HepG2 (cell line): ENCODE measurements around the gene MDM4. TPM values are rescaled to one million over a fixed set of nuclear protein-coding genes. Genes with fewer than 3 reads are reported as not detected.

ENCODE experiments used
- BRCA1 ChIP-seq: sonication (generic); formaldehyde crosslinking; IDR thresholded peaks from 2 replicates; pipeline ENCODE4 v1.4.0; 2020; ENCODE audit warnings: missing genetic modification reagents
- EED ChIP-seq: sonication (generic); formaldehyde crosslinking; IDR thresholded peaks from 2 replicates; pipeline ENCODE4 v1.5.0; 2020; ENCODE audit warnings: mild to moderate bottlenecking, missing genetic modification reagents
- ETV6 ChIP-seq: sonication (generic); formaldehyde crosslinking; conservative IDR thresholded peaks from 2 replicates; pipeline ENCODE4 v1.4.0; 2020; ENCODE audit warnings: missing genetic modification reagents
- FOXP1 ChIP-seq, 2 experiments: fragments of 450-650 bp in 1 of 2; IDR thresholded peaks; 2 replicates each; pipeline ENCODE4 v1.6.1; 2017 to 2018; ENCODE audit warnings: antibody characterized with exemption in 1 of 2
- HCFC1 ChIP-seq: fragments of 150-350 bp; IDR thresholded peaks from 2 replicates; pipeline ENCODE4 v1.6.1; 2014; ENCODE audit warnings: low read depth, low read length
- HMGXB4 ChIP-seq, 2 experiments: sonication (generic) in 1 of 2; formaldehyde crosslinking in 1 of 2; IDR thresholded peaks; 2 replicates each; pipeline versions ENCODE4 v1.4.0 to v1.6.1; 2018 to 2020; ENCODE audit warnings: missing genetic modification reagents in 2 of 2, borderline replicate concordance in 1 of 2, low read depth in 1 of 2, mild to moderate bottlenecking in 1 of 2, missing biosample characterization in 1 of 2
- HNRNPUL1 ChIP-seq: fragments of 200-400 bp; formaldehyde crosslinking; IDR thresholded peaks from 2 replicates; pipeline ENCODE4 v1.6.1; 2017; ENCODE audit warnings: low read depth, mild to moderate bottlenecking, low read length, moderate library complexity
- ISL2 ChIP-seq: sonication (generic); formaldehyde crosslinking; IDR thresholded peaks from 2 replicates; pipeline ENCODE4 v1.5.0; 2020; ENCODE audit warnings: missing genetic modification reagents
- MLXIP ChIP-seq: sonication (generic); formaldehyde crosslinking; IDR thresholded peaks from 2 replicates; pipeline ENCODE4 v1.9.0; 2021; ENCODE audit warnings: missing genetic modification reagents, borderline replicate concordance
- MXD4 ChIP-seq: IDR thresholded peaks from 2 replicates; pipeline ENCODE4 v1.6.1; 2016; ENCODE audit warnings: mild to moderate bottlenecking, missing biosample characterization, missing genetic modification reagents
- MXI1 ChIP-seq: IDR thresholded peaks from 3 replicates; pipeline ENCODE4 v1.6.1; 2012; ENCODE audit warnings: low read depth, low read length, inconsistent platforms, borderline replicate concordance
- PBX3 ChIP-seq: sonication (generic); formaldehyde crosslinking; IDR thresholded peaks from 2 replicates; pipeline ENCODE4 v1.8.1; 2023; ENCODE audit warnings: missing genetic modification reagents, inconsistent platforms, borderline replicate concordance
- POGK ChIP-seq: sonication (generic); formaldehyde crosslinking; conservative IDR thresholded peaks from 2 replicates; pipeline ENCODE4 v1.8.0; 2022; ENCODE audit warnings: mild to moderate bottlenecking, moderate library complexity, missing genetic modification reagents
- RORA ChIP-seq: sonication (generic); formaldehyde crosslinking; IDR thresholded peaks from 2 replicates; pipeline ENCODE4 v1.5.0; 2020; ENCODE audit warnings: mild to moderate bottlenecking, missing genetic modification reagents, moderate library complexity
- SMAD1 ChIP-seq: sonication (generic); formaldehyde crosslinking; IDR thresholded peaks from 2 replicates; pipeline ENCODE4 v1.4.0; 2020; ENCODE audit warnings: missing genetic modification reagents, low read depth, mild to moderate bottlenecking, borderline replicate concordance
- SNAPC2 ChIP-seq: sonication (generic); formaldehyde crosslinking; IDR thresholded peaks from 2 replicates; pipeline ENCODE4 v1.8.1; 2022; ENCODE audit warnings: mild to moderate bottlenecking, missing genetic modification reagents
- SRSF1 ChIP-seq: fragments of 200-400 bp; formaldehyde crosslinking; optimal IDR thresholded peaks from 2 replicates; pipeline ENCODE3; 2017; ENCODE audit warnings: mild to moderate bottlenecking, low read depth, low read length, moderate library complexity
- TCF7L2 ChIP-seq: IDR thresholded peaks from 2 replicates; pipeline ENCODE4 v1.6.1; 2011; ENCODE audit warnings: mild to moderate bottlenecking, low read depth, low read length, moderate library complexity
- ZBTB20 ChIP-seq: sonication (generic); formaldehyde crosslinking; IDR thresholded peaks from 2 replicates; pipeline ENCODE4 v1.8.1; 2023; ENCODE audit warnings: missing genetic modification reagents, low read depth, mild to moderate bottlenecking, borderline replicate concordance
- ZNF3 ChIP-seq: IDR thresholded peaks from 2 replicates; pipeline ENCODE4 v1.7.0; 2017; ENCODE audit warnings: inconsistent platforms
- ZNF382 ChIP-seq: sonication (generic); formaldehyde crosslinking; IDR thresholded peaks from 2 replicates; pipeline ENCODE4 v1.5.0; 2020; ENCODE audit warnings: missing genetic modification reagents, mild to moderate bottlenecking, borderline replicate concordance
- ZNF589 ChIP-seq: sonication (generic); formaldehyde crosslinking; conservative IDR thresholded peaks from 2 replicates; pipeline ENCODE4 v1.8.0; 2022; ENCODE audit warnings: mild to moderate bottlenecking, moderate library complexity, missing genetic modification reagents
- polyA plus RNA-seq, 8 experiments: library from polyadenylated mRNA; depleted of rRNA in 3 of 8; stranded (reverse) in 7 of 8; unstranded in 1 of 8; fragments of >200 nt; fragmentation: Illumina TruSeq in 4 of 8; extraction: Trizol in 4 of 8; gene quantifications; 2 replicates each; pipeline versions ENCODE4 v1.2.1 to v1.2.3, GENCODE V29; 2011 to 2016; ENCODE audit warnings: low read depth in 4 of 8, missing spikeins in 1 of 8, mixed read lengths in 1 of 8; ENCODE audit not compliant: insufficient read depth in 1 of 8
- total RNA-seq, 5 experiments: library from RNA; depleted of rRNA; stranded (reverse); fragments of >200 nt; fragmentation: Illumina TruSeq; extraction: Trizol; gene quantifications; 2 replicates each; pipeline ENCODE4 v1.2.3, GENCODE V29; 2016; ENCODE audit warnings: low read depth in 1 of 5

MDM4 gene
- total and polyA plus RNA-seq, 2 of the 13 experiments (the other 11 are each of a cell fraction or from before 2014, with no cell fraction given), result 14.9 to 19.0 TPM

- TF ChIP-seq ETV6 (CRISPR knock-in tag) (peak; percentile 87), RORA (CRISPR knock-in tag) (no peak), EED (CRISPR knock-in tag) (no peak), MLXIP (CRISPR knock-in tag) (0 out of 2 replicates have a peak, but pooled peaks have one; percentile 41), SNAPC2 (CRISPR knock-in tag) (peak; percentile 76; the same call in 1 of the 2 replicates), ZBTB20 (peak; percentile 70; the same call in 1 of the 2 replicates), SRSF1 (peak; percentile 72), HMGXB4 (CRISPR knock-in tag; IDR thresholded peaks at IDR 0.05; ENCODE audit: borderline replicate concordance in 1 of 2, low read depth in 1 of 2) (peak; percentile 4 to 99; a peak in 3 of 4 replicates), ZNF589 (peak; percentile 89), PBX3 (CRISPR knock-in tag) (no peak), MXD4 (peak; percentile 83), ISL2 (CRISPR knock-in tag) (no peak), BRCA1 (CRISPR knock-in tag) (no peak), FOXP1 (IDR thresholded peaks at IDR 0.05) (no peak), FOXP1 (CRISPR knock-in tag; IDR thresholded peaks at IDR 0.05) (no peak), ZNF382 (CRISPR knock-in tag) (no peak), HNRNPUL1 (no peak), SMAD1 (CRISPR knock-in tag) (peak; percentile 52; the same call in 1 of the 2 replicates), ZNF3 (no peak), POGK (CRISPR knock-in tag) (peak; percentile 97), MXI1 (peak; percentile 75; the same call in 1 of the 3 replicates), TCF7L2 (no peak), HCFC1 (peak; percentile 57)
Observed at GRCh38 chr1:204516180-204516879, at the start of gene MDM4 (continued).
